PC-3 (cell line): ENCODE measurements around the gene USP17L5. TPM values are rescaled to one million over a fixed set of nuclear protein-coding genes. Genes with fewer than 3 reads are reported as not detected.
"Not testable (repeated sequence)": the region's sequence is repeated elsewhere in the genome, so short reads cannot be mapped to it uniquely, and the experiment has no call there.

Source experiments
- ATAC-seq: fragments of 200-7000 bp; cut with Tn5 transposase; 2 replicates; pipeline ENCODE4 v1.9.1; 2020; ENCODE audit warnings: mild to moderate bottlenecking, moderate library complexity
- BruUV-seq: library from RNA; stranded (reverse); fragments of 400-500 nt; replicated peaks from 2 replicates; lab custom pipeline; 2021; lab: Mats Ljungman, UMichigan
- CTCF ChIA-PET: fragments of 300-600 bp; sonication (Branson Sonifier 250); formaldehyde crosslinking; loops from one replicate; lab custom pipeline; 2022; ENCODE audit warnings: antibody characterized with exemption; lab: Charles Lee
- POLR2A ChIA-PET: fragments of 300-600 bp; sonication (Branson Sonifier 250); formaldehyde crosslinking; loops from one replicate; lab custom pipeline; 2022; ENCODE audit warnings: antibody characterized with exemption; ENCODE audit not compliant: unreplicated experiment; lab: Charles Lee
- DNase-seq: peaks from one replicate; pipeline ENCODE4 v3.0.0-alpha.2; 2015
- H2AFZ ChIP-seq: fragments of 300-600 bp; sonication (generic); 2 replicates; pipeline ENCODE4 v1.6.0; 2016; ENCODE audit warnings: antibody characterized with exemption, low read length
- H3F3A ChIP-seq: fragments of 300-600 bp; sonication (generic); one replicate; pipeline ENCODE4 v1.6.0; 2017; ENCODE audit warnings: antibody characterized with exemption, low read length, control low read depth, mild to moderate bottlenecking; ENCODE audit not compliant: unreplicated experiment
- H3K27ac ChIP-seq: fragments of 300-600 bp; sonication (generic); 2 replicates; pipeline ENCODE4 v1.5.1; 2016; ENCODE audit warnings: mild to moderate bottlenecking, low read length
- H3K27me3 ChIP-seq: fragments of 300-600 bp; sonication (generic); 2 replicates; pipeline ENCODE4 v1.6.1; 2016; ENCODE audit warnings: low read length, mixed read lengths
- H3K36me3 ChIP-seq: fragments of 300-600 bp; sonication (generic); 2 replicates; pipeline ENCODE4 v1.6.1; 2016; ENCODE audit warnings: low read depth, mixed run types, low read length, mixed read lengths
- H3K4me1 ChIP-seq: fragments of 300-600 bp; sonication (generic); 2 replicates; pipeline ENCODE4 v1.5.1; 2016; ENCODE audit warnings: low read length; ENCODE audit not compliant: insufficient read depth
- H3K4me2 ChIP-seq: fragments of 300-600 bp; sonication (generic); 2 replicates; pipeline ENCODE4 v1.6.0; 2016; ENCODE audit warnings: low read length
- H3K4me3 ChIP-seq: fragments of 300-600 bp; sonication (generic); 2 replicates; pipeline ENCODE4 v1.5.1; 2016; ENCODE audit warnings: mild to moderate bottlenecking, low read length, mixed read lengths
- H3K79me2 ChIP-seq: fragments of 300-600 bp; sonication (generic); 2 replicates; pipeline ENCODE4 v1.6.1; 2017; ENCODE audit warnings: low read length, mixed read lengths
- H3K9ac ChIP-seq: fragments of 300-600 bp; sonication (generic); 2 replicates; pipeline ENCODE4 v1.6.0; 2016; ENCODE audit warnings: mild to moderate bottlenecking, low read length
- H3K9me2 ChIP-seq: fragments of 300-600 bp; sonication (generic); replicated peaks from 2 replicates; pipeline ENCODE4 v1.6.1; 2016; ENCODE audit warnings: mixed run types, low read length, mixed read lengths
- H3K9me3 ChIP-seq: fragments of 300-600 bp; sonication (generic); 2 replicates; pipeline ENCODE4 v1.6.1; 2016; ENCODE audit warnings: low read length, mixed read lengths
- H4K20me1 ChIP-seq: fragments of 300-600 bp; sonication (generic); 2 replicates; pipeline ENCODE4 v1.6.1; 2016; ENCODE audit warnings: low read length, mixed read lengths
- intact Hi-C: fragments of 100-400 bp; cut with micrococcal nuclease; formaldehyde crosslinking; loops from 2 replicates; pipeline ENCODE4 v1.9.0; 2023
- total RNA-seq: library from RNA; depleted of rRNA; stranded (reverse); fragments of >200 nt; gene quantifications from 2 replicates; pipeline ENCODE4 v1.2.3, GENCODE V29; 2014

USP17L5 gene
- total RNA-seq, 1 experiment from 2014 or later, result not detected

DNA sequence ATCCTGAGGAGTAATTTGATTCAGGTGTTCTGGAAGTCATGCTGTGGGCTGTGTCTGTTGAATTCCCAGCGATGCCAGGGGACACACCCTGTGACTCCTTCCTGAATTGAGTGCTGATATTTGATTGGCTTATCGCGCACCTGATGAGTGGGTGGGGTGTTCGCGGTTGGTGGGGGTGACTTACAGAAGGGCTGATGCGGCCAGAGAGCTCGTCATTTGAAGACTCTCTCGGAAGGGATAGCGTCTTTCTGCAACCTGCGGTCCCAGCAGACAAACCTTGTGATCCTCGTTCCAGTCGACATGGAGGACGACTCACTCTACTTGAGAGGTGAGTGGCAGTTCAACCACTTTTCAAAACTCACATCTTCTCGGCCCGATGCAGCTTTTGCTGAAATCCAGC, 9.4 kb downstream of the USP17L5 start, which contains the start of gene USP17L28:
Gene USP17L28 (plus strand): TSS at position 301 of the 400 bp plus-strand sequence. CDS start 0 bp downstream, at position 301.
- H2AFZ ChIP-seq, BruUV-seq, ATAC-seq, H3K27ac ChIP-seq, H3K27me3 ChIP-seq, H3K9me2 ChIP-seq, H3K4me2 ChIP-seq, DNase-seq, H3K4me3 ChIP-seq, H3K36me3 ChIP-seq, H3K9ac ChIP-seq, intact Hi-C loops, POLR2A ChIA-PET, H4K20me1 ChIP-seq, H3F3A ChIP-seq, H3K79me2 ChIP-seq, CTCF ChIA-PET, H3K4me1 ChIP-seq, H3K9me3 ChIP-seq: not testable (repeated sequence)

DNA sequence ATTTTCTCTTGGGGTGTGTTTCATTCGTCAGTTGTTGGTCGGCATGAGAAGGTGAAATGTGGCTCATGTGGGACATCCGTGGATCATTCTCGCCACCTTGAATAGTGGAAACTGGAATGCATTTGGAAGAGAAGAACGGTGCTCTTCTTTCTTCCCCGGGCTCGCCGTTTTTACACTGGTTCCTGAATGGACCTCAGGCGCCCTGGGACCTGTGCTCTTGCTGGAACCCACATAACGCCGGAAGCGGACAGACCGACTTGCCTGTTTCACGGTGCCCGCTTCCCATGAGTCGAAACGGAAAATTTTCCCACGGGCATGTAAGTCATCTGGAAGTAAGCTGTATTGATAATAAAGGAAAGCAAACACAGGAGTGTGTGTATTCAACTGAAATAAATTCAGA, 11.7 kb downstream of the USP17L5 start:
- intact Hi-C loops, H2AFZ ChIP-seq, ATAC-seq, DNase-seq, H3K27ac ChIP-seq, H3K79me2 ChIP-seq, BruUV-seq, H3F3A ChIP-seq, CTCF ChIA-PET, H3K4me1 ChIP-seq, H3K9me3 ChIP-seq, H3K4me3 ChIP-seq, POLR2A ChIA-PET, H3K9ac ChIP-seq, H3K27me3 ChIP-seq, H3K4me2 ChIP-seq, H3K9me2 ChIP-seq, H4K20me1 ChIP-seq, H3K36me3 ChIP-seq: not testable (repeated sequence)

DNA sequence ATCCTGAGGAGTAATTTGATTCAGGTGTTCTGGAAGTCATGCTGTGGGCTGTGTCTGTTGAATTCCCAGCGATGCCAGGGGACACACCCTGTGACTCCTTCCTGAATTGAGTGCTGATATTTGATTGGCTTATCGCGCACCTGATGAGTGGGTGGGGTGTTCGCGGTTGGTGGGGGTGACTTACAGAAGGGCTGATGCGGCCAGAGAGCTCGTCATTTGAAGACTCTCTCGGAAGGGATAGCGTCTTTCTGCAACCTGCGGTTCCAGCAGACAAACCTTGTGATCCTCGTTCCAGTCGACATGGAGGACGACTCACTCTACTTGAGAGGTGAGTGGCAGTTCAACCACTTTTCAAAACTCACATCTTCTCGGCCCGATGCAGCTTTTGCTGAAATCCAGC, 14.1 kb downstream of the USP17L5 start, which contains the start of gene USP17L29:
Gene USP17L29 (plus strand): TSS at position 301 of the 400 bp plus-strand sequence. CDS start 0 bp downstream, at position 301.
- H3K4me1 ChIP-seq, POLR2A ChIA-PET, intact Hi-C loops: not testable (repeated sequence)

DNA sequence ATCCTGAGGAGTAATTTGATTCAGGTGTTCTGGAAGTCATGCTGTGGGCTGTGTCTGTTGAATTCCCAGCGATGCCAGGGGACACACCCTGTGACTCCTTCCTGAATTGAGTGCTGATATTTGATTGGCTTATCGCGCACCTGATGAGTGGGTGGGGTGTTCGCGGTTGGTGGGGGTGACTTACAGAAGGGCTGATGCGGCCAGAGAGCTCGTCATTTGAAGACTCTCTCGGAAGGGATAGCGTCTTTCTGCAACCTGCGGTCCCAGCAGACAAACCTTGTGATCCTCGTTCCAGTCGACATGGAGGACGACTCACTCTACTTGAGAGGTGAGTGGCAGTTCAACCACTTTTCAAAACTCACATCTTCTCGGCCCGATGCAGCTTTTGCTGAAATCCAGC, 23.6 kb downstream of the USP17L5 start, which contains the start of gene USP17L30:
Gene USP17L30 (plus strand): TSS at position 301 of the 400 bp plus-strand sequence. CDS start 0 bp downstream, at position 301.
- H3K9me2 ChIP-seq, H2AFZ ChIP-seq, H3K27ac ChIP-seq, DNase-seq, H3K36me3 ChIP-seq, ATAC-seq, H3K4me2 ChIP-seq, POLR2A ChIA-PET, BruUV-seq, H3K79me2 ChIP-seq, H3K9ac ChIP-seq, intact Hi-C loops, H4K20me1 ChIP-seq, H3K4me1 ChIP-seq, H3F3A ChIP-seq, H3K4me3 ChIP-seq, H3K27me3 ChIP-seq, H3K9me3 ChIP-seq, CTCF ChIA-PET: not testable (repeated sequence)

More for the DNA sequence above, 14.1 kb downstream of the USP17L5 start, which contains the start of gene USP17L29:
- H3K36me3 ChIP-seq, BruUV-seq, H3K9ac ChIP-seq, H2AFZ ChIP-seq, DNase-seq, H3K9me2 ChIP-seq, ATAC-seq, H3F3A ChIP-seq, H3K9me3 ChIP-seq, H3K4me3 ChIP-seq, H3K79me2 ChIP-seq, H3K4me2 ChIP-seq, CTCF ChIA-PET, H4K20me1 ChIP-seq, H3K27ac ChIP-seq, H3K27me3 ChIP-seq: not testable (repeated sequence)

DNA sequence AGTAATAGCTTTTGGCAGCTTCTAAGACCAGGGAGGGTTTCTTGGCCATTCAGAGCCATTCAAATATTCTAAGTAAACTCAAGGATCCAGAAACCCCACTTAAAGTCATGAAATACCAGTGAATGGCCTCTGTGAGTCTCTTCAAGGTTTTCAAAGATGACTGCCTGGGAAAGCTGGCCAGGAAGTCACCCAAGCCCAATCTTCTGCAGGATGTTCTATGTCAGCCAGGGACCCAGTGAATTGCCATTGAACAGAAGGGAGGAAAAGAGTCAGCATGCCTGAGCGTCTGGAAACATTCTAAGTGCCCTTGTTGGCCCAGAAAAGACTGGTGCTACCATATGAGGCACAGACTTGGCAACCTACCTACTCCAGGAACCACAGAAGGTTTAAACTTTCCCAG, 40.7 kb downstream of the USP17L5 start:
- ATAC-seq, H3K4me2 ChIP-seq, H3K9me3 ChIP-seq, H3K79me2 ChIP-seq, H3F3A ChIP-seq, H3K4me1 ChIP-seq, intact Hi-C loops, H3K36me3 ChIP-seq, BruUV-seq, POLR2A ChIA-PET, H3K27me3 ChIP-seq, H3K9me2 ChIP-seq, H4K20me1 ChIP-seq, H3K27ac ChIP-seq, H2AFZ ChIP-seq, DNase-seq, CTCF ChIA-PET, H3K9ac ChIP-seq, H3K4me3 ChIP-seq: not testable (repeated sequence)
